A549 (cell line): Measurements from ENCODE around the gene MRPS33. TPM values are rescaled to one million over a fixed set of nuclear protein-coding genes. Genes with fewer than 3 reads are reported as not detected.

Experiments used
- ATAC-seq, 2 experiments: fragments of 200-7000 bp in 1 of 2; fragments of >200 bp in 1 of 2; cut with Nextera tagmentation in 1 of 2; cut with Tn5 transposase in 1 of 2; 3 replicates each; pipeline versions ENCODE4 v1.8.0 to v1.9.1; 2018 to 2020; ENCODE audit warnings: mild to moderate bottlenecking in 1 of 2, moderate library complexity in 1 of 2
- CTCF ChIA-PET: fragments of 300-600 bp; sonication (Branson Sonifier 250); formaldehyde crosslinking; extraction: SDS; loops from one replicate; lab custom pipeline; 2021; ENCODE audit warnings: antibody characterized with exemption, inconsistent platforms; lab: Yijun Ruan, JAX
- POLR2A ChIA-PET: fragments of 350-600 bp; formaldehyde crosslinking; extraction: SDS; loops from one replicate; lab custom pipeline; 2021; ENCODE audit warnings: antibody characterized with exemption, inconsistent platforms; lab: Yijun Ruan, JAX
- DNase-seq, 2 experiments: peaks; one replicate each; pipeline versions ENCODE4 v3.0.0 to v3.0.0-alpha.2; 2011 to 2016; ENCODE audit warnings: low read depth in 1 of 2, low spot score in 1 of 2
- FAIRE-seq: peaks from 2 replicates; lab custom pipeline; 2011; peaks lifted over from hg19 to GRCh38; lab: Jason Lieb, UNC
- H3K27ac ChIP-seq, 2 experiments: fragments of >200 bp; sonication (Bioruptor Twin); formaldehyde crosslinking; 3 replicates each; pipeline ENCODE4 v1.5.1; 2016 to 2017
- H3K4me1 ChIP-seq: fragments of >200 bp; sonication (Bioruptor Twin); formaldehyde crosslinking; 3 replicates; pipeline ENCODE4 v1.6.1; 2016
- H3K4me2 ChIP-seq: fragments of >200 bp; sonication (Bioruptor Twin); formaldehyde crosslinking; 3 replicates; pipeline ENCODE4 v1.6.1; 2016
- H3K4me3 ChIP-seq: fragments of >200 bp; sonication (Bioruptor Twin); formaldehyde crosslinking; 3 replicates; pipeline ENCODE4 v1.5.1; 2016
- H3K9me3 ChIP-seq: fragments of >200 bp; sonication (Bioruptor Twin); formaldehyde crosslinking; 3 replicates; pipeline ENCODE4 v1.6.1; 2016
- CBX2 ChIP-seq: fragments of 200-600 bp; sonication (generic); IDR thresholded peaks from 2 replicates; pipeline ENCODE4 v1.6.1; 2016; ENCODE audit warnings: low read depth, mild to moderate bottlenecking, borderline replicate concordance
- CHD2 ChIP-seq: fragments of 150-350 bp; IDR thresholded peaks from 2 replicates; pipeline ENCODE4 v1.6.1; 2014; ENCODE audit warnings: low read length; ENCODE audit not compliant: partially characterized antibody
- EHMT2 ChIP-seq: fragments of 200-600 bp; sonication (generic); IDR thresholded peaks from 2 replicates; pipeline ENCODE4 v1.6.1; 2016; ENCODE audit warnings: antibody characterized with exemption, low read depth, mild to moderate bottlenecking, moderate library complexity
- FOSB ChIP-seq: fragments of 250-450 bp; sonication (Bioruptor Pico); IDR thresholded peaks from 2 replicates; pipeline ENCODE4 v1.5.0; 2020; ENCODE audit warnings: mild to moderate bottlenecking, moderate library complexity
- FOSL2 ChIP-seq, 2 experiments: fragments of 450-650 bp in 1 of 2; fragments of >200 bp in 1 of 2; sonication (Bioruptor Twin) in 1 of 2; formaldehyde crosslinking; IDR thresholded peaks; 2 replicates each; pipeline versions ENCODE4 v1.5.0 to v1.6.1; 2016 to 2020; ENCODE audit warnings: mild to moderate bottlenecking in 1 of 2, moderate library complexity in 1 of 2
- JUNB ChIP-seq: fragments of >200 bp; sonication (Bioruptor Twin); formaldehyde crosslinking; IDR thresholded peaks from 2 replicates; pipeline ENCODE4 v1.6.1; 2016
- MAFK ChIP-seq: fragments of 450-650 bp; IDR thresholded peaks from 2 replicates; pipeline ENCODE4 v1.6.1; 2014; ENCODE audit not compliant: partially characterized antibody
- POLR2AphosphoS2 ChIP-seq: conservative IDR thresholded peaks from 2 replicates; pipeline ENCODE4 v1.6.1; 2012; ENCODE audit warnings: low read length, improper control_type of control experiment, inconsistent platforms
- RFX5 ChIP-seq: fragments of 450-650 bp; IDR thresholded peaks from 2 replicates; pipeline ENCODE4 v1.7.1; 2014; ENCODE audit warnings: antibody characterized with exemption, mild to moderate bottlenecking, moderate library complexity
- SMC3 ChIP-seq: fragments of >200 bp; sonication (Bioruptor Twin); formaldehyde crosslinking; IDR thresholded peaks from 3 replicates; pipeline ENCODE4 v1.6.1; 2018; ENCODE audit warnings: inconsistent platforms
- WGBS: methylation state at CpG from one replicate; pipeline ENCODE4 v1.1.6; 2017; ENCODE audit errors: missing lambda C conversion rate; 5-methylcytosine and 5-hydroxymethylcytosine counted together
- polyA plus RNA-seq, 4 experiments: library from polyadenylated mRNA; depleted of rRNA in 3 of 4; stranded (reverse); fragments of >200 nt; fragmentation: RNase III in 1 of 4; extraction: RNeasy Plus Mini Kit Qiagen cat#74134 plus additional on column Dnase treatment in 1 of 4; gene quantifications; 2 replicates in 3 of 4; 3 replicates in 1 of 4; pipeline ENCODE4 v1.2.3, GENCODE V29; 2011 to 2017
- TF ChIP-seq, protein P1 (sequence below): fragments of 450-650 bp; IDR thresholded peaks from 2 replicates; pipeline ENCODE4 v1.6.1; 2014; ENCODE audit warnings: antibody characterized with exemption
- TF ChIP-seq, protein P2 (sequence below): fragments of 250-450 bp; sonication (Bioruptor Pico); IDR thresholded peaks from 2 replicates; pipeline ENCODE4 v1.5.0; 2020; ENCODE audit warnings: low read depth, mild to moderate bottlenecking, moderate library complexity
- TF ChIP-seq, protein P3 (sequence below): fragments of 200-600 bp; sonication (generic); IDR thresholded peaks from 2 replicates; pipeline ENCODE4 v1.6.1; 2016; ENCODE audit warnings: antibody characterized with exemption, mild to moderate bottlenecking, moderate library complexity

The MRPS33 gene
- polyA plus RNA-seq, 2 of the 4 experiments (the other 2 are of a cell fraction) = 120 to 186 TPM

DNA sequence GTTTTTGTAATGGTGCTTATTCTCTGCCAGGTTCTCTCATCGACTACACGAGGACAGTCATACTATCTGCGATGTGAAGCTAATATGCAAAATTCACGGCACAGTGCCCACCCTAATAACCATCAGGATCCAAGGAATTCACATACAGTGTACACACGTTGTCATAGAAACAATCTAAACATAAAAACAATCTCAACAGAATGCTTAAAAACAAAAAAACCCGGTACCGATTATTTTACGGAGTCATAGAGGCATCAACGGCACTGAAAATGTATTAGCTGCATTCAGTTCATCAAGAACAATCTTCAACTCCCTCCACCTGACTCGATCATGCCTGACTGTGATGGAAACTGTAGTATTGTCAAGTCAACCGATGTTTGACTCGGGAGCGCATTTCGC, 628 bp downstream of the MRPS33 start:
- peak overlapping the region; percentile 56 for H3K4me3 ChIP-seq
- H3K4me2 ChIP-seq = peak overlapping the region; percentile 93
- peak overlapping the region; percentile 85 to 88 for H3K27ac ChIP-seq
- POLR2A ChIA-PET = interaction anchor here (1.0 to 2.1 kb wide), 5 partner anchors 28 to 367 kb away, joined by 3 to 15 read pairs (median 11); partner anchors contain the start of genes NDUFB2 and TMEM178B
- FAIRE-seq = no peak
- DNase-seq = peak in 1 of 2 experiments; percentile 25
- H3K9me3 ChIP-seq = peaks cover 6% of the 10 kb centered on the region; the same call in 1 of the 3 replicates
- H3K4me1 ChIP-seq = peaks cover 13% of the 10 kb centered on the region
- WGBS = 5% methylated on average over 14 of the region's 14 CpGs
- CTCF ChIA-PET = interaction anchor here (0.6 to 3.5 kb wide), 12 partner anchors 11 to 636 kb away, joined by 3 to 28 read pairs (median 3); no protein-coding TSS in a partner anchor
- TF ChIP-seq POLR2AphosphoS2 (no peak), JUNB (no peak), CHD2 (no peak), EHMT2 (no peak), SMC3 (no peak), FOSB (CRISPR knock-in tag) (no peak)
- TF ChIP-seq, protein P1, sequence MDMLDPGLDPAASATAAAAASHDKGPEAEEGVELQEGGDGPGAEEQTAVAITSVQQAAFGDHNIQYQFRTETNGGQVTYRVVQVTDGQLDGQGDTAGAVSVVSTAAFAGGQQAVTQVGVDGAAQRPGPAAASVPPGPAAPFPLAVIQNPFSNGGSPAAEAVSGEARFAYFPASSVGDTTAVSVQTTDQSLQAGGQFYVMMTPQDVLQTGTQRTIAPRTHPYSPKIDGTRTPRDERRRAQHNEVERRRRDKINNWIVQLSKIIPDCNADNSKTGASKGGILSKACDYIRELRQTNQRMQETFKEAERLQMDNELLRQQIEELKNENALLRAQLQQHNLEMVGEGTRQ = no peak
- TF ChIP-seq, protein P2, sequence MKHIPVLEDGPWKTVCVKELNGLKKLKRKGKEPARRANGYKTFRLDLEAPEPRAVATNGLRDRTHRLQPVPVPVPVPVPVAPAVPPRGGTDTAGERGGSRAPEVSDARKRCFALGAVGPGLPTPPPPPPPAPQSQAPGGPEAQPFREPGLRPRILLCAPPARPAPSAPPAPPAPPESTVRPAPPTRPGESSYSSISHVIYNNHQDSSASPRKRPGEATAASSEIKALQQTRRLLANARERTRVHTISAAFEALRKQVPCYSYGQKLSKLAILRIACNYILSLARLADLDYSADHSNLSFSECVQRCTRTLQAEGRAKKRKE (CRISPR knock-in tag) = no peak
- peak in 1 of 2 experiments; percentile 12; a peak in 4 of 6 replicates for ATAC-seq

DNA sequence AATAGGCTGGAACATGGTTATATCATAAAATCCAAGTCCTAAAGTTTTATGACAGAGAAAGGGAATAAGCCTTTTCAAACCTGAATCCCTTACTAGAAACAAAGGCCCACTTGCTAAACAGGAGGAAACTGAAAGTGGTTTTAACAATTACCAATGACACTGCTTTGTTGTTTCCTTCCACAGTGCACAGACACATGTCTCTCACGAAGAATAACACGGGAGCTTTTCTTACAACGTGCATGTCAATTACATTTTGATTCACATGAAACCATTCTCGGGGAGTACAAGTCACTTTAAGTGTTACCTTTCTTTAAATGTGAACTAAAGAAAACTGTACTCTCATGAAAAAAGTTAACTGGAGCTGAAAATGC, 1.4 kb downstream of the MRPS33 start:
- H3K4me3 ChIP-seq = peak overlapping the region; percentile 56; the same call in 2 of the 3 replicates
- peaks cover 6% of the 10 kb centered on the region; the same call in 1 of the 3 replicates for H3K9me3 ChIP-seq
- H3K4me1 ChIP-seq = peaks cover 13% of the 10 kb centered on the region
- ATAC-seq = no peak
- TF ChIP-seq RFX5 (no peak), CBX2 (no peak), FOSL2 (IDR thresholded peaks at IDR 0.05) (no peak), FOSL2 (CRISPR knock-in tag; IDR thresholded peaks at IDR 0.05) (no peak), CHD2 (no peak)
- TF ChIP-seq, protein P3, sequence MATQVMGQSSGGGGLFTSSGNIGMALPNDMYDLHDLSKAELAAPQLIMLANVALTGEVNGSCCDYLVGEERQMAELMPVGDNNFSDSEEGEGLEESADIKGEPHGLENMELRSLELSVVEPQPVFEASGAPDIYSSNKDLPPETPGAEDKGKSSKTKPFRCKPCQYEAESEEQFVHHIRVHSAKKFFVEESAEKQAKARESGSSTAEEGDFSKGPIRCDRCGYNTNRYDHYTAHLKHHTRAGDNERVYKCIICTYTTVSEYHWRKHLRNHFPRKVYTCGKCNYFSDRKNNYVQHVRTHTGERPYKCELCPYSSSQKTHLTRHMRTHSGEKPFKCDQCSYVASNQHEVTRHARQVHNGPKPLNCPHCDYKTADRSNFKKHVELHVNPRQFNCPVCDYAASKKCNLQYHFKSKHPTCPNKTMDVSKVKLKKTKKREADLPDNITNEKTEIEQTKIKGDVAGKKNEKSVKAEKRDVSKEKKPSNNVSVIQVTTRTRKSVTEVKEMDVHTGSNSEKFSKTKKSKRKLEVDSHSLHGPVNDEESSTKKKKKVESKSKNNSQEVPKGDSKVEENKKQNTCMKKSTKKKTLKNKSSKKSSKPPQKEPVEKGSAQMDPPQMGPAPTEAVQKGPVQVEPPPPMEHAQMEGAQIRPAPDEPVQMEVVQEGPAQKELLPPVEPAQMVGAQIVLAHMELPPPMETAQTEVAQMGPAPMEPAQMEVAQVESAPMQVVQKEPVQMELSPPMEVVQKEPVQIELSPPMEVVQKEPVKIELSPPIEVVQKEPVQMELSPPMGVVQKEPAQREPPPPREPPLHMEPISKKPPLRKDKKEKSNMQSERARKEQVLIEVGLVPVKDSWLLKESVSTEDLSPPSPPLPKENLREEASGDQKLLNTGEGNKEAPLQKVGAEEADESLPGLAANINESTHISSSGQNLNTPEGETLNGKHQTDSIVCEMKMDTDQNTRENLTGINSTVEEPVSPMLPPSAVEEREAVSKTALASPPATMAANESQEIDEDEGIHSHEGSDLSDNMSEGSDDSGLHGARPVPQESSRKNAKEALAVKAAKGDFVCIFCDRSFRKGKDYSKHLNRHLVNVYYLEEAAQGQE = 0 out of 2 replicates have a peak, but pooled peaks have one; percentile 1
- TF ChIP-seq, all 56 proteins: peak for 1
- Histone ChIP-seq H3K4me2 (peak overlapping the region; percentile 93), H3K27ac (no peak overlapping the region)
- ChIA-PET CTCF (interaction anchor here (0.9 to 3.5 kb wide), 5 partner anchors 202 to 637 kb away, joined by 3 to 28 read pairs (median 3); no protein-coding TSS in a partner anchor), POLR2A (interaction anchor here (2.1 kb wide), 1 partner anchor 59 kb away, joined by 14 read pairs; the partner anchor contains the start of gene TMEM178B)
- DNase-seq (no peak), FAIRE-seq (no peak)
- 93% methylated on average over 4 of the region's 4 CpGs for WGBS

DNA sequence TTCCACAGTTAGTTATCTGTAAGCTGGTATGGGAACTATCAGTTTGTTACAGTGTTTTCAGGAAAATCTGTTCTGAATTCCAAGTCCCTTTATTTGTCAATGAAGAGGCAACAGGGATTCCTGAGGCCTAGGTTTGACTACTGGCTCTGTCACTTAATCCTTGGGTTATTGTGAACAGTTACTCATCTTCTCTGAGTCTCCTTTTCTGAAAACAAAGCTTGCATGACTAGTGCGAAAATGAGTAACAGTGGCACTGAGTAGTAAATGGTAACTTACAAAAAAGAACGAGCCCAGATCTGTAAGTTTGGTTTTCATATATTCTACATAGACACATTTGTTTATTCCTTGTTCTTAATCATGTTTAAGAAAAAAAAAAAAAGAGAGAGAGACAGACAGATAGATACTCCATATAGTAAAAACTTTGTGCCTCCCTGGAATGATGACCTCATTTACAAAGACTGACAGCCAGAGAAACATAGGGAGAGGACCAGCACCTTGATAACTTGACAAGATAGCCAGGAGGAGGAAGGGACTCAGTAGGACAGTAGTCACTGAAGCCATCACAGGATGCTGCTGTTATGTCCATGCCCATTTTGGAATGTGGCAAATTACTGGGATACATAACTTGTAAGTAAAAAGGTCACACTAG, 1.9 kb downstream of the MRPS33 start:
- no peak overlapping the region for H3K27ac ChIP-seq
- H3K9me3 ChIP-seq = peaks cover 6% of the 10 kb centered on the region; the same call in 1 of the 3 replicates
- no peak for TF ChIP-seq MAFK
- DNase-seq = no peak
- whole genome bisulfite sequencing = 71% methylated on average over 2 of the region's 2 CpGs
- no peak overlapping the region for H3K4me3 ChIP-seq
- ChIA-PET CTCF (interaction anchor here (0.6 to 3.5 kb wide), 5 partner anchors 201 to 637 kb away, joined by 3 to 28 read pairs (median 3); no protein-coding TSS in a partner anchor), POLR2A (no interaction called here)
- no peak for ATAC-seq
- H3K4me1 ChIP-seq = peaks cover 13% of the 10 kb centered on the region
- FAIRE-seq = no peak
- peak overlapping the region; percentile 93; the same call in 2 of the 3 replicates for H3K4me2 ChIP-seq
